NCI-H1436 (cell line): Measurements from ENCODE around the gene CSK.
A peak's percentile ranks its signal among the peaks of the same experiment; 100 is the strongest.

Experiments used
- DNase-seq: peaks from one replicate; lab custom pipeline; 2025; lab: John Stamatoyannopoulos, UW

CSK gene

GRCh38 chr15:74787251-74788041 lies 5.6 kb downstream of the CSK start:
- peak; percentile 49 for DNase-seq

- no peak for DNase-seq
These were observed 6.3 kb downstream of the CSK start for GRCh38 chr15:74788042-74788682.

- peak; percentile 28 for DNase-seq
These were observed 6.8 kb downstream of the CSK start for GRCh38 chr15:74788683-74789151.

- no peak for DNase-seq
These were observed 7.3 kb downstream of the CSK start for GRCh38 chr15:74789171-74789631.

GRCh38 chr15:74789741-74790079 lies 7.8 kb downstream of the CSK start:
- no peak for DNase-seq

- no peak for DNase-seq
These were observed 8.4 kb downstream of the CSK start for GRCh38 chr15:74790080-74790916.

- no peak for DNase-seq
These were observed 9.1 kb downstream of the CSK start for GRCh38 chr15:74791007-74791406.

- DNase-seq: no peak
These were observed 9.8 kb downstream of the CSK start for GRCh38 chr15:74791667-74792066.

GRCh38 chr15:74792227-74793016 lies 10.5 kb downstream of the CSK start:
- no peak for DNase-seq

- DNase-seq: no peak
These were observed 11.5 kb downstream of the CSK start for GRCh38 chr15:74793135-74794028.

GRCh38 chr15:74794248-74794969 lies 12.5 kb downstream of the CSK start:
- DNase-seq: no peak

GRCh38 chr15:74794970-74795349 lies 13.1 kb downstream of the CSK start:
- no peak for DNase-seq

GRCh38 chr15:74795966-74796625 lies 14.2 kb downstream of the CSK start:
- no peak for DNase-seq

GRCh38 chr15:74798388-74799254 lies 16.7 kb downstream of the CSK start:
- DNase-seq: no peak

- DNase-seq: no peak
These were observed 17.5 kb downstream of the CSK start for GRCh38 chr15:74799255-74799855.

GRCh38 chr15:74799856-74800558 lies 18.1 kb downstream of the CSK start:
- DNase-seq: peak; percentile 42

GRCh38 chr15:74800559-74801094 lies 18.7 kb downstream of the CSK start:
- DNase-seq: no peak
